ENCODE results near the gene CYLD. TPM values are rescaled to one million over a fixed set of nuclear protein-coding genes. Genes with fewer than 3 reads are reported as not detected.

The CYLD gene
- total and polyA plus RNA-seq, 10 of the 15 experiments (the other 5 are each of a cell fraction or from before 2014, with no cell fraction given), result 19.2 to 106 (median 46.1) TPM

GRCh38 chr16:50692999-50693781 is 48.7 kb upstream of the CYLD start, which contains the start of gene NOD2 (continued):
- TF ChIP-seq RAD51 (IDR thresholded peaks at IDR 0.05) (no peak), KDM1A (IDR thresholded peaks at IDR 0.05; ENCODE audit: borderline replicate concordance) (no peak), PAX5 (IDR thresholded peaks at IDR 0.05; ENCODE audit: borderline replicate concordance, low read depth, low read length) (no peak), ZBED1 (IDR thresholded peaks at IDR 0.05; ENCODE audit: borderline replicate concordance) (no peak), SRF (IDR thresholded peaks at IDR 0.05; ENCODE audit: low read depth in 2 of 2, low read length in 2 of 2) (no peak), CUX1 (IDR thresholded peaks at IDR 0.05; ENCODE audit: insufficient replicate concordance, low read depth, low read length) (no peak), POLR2AphosphoS5 (IDR thresholded peaks at IDR 0.05; ENCODE audit: low read length) (no peak), ZNF24 (IDR thresholded peaks at IDR 0.05) (no peak), MLLT1 (IDR thresholded peaks at IDR 0.05) (peak; percentile 98), NBN (IDR thresholded peaks at IDR 0.05) (peak; percentile 68), CHD1 (IDR thresholded peaks at IDR 0.05; ENCODE audit: low read depth, low read length) (no peak), CREM (IDR thresholded peaks at IDR 0.05; ENCODE audit: low read depth) (no peak), LARP7 (IDR thresholded peaks at IDR 0.05) (peak; percentile 33; the same call in 1 of the 2 replicates), IRF5 (IDR thresholded peaks at IDR 0.05; ENCODE audit: borderline replicate concordance) (no peak; the same call in 1 of the 2 replicates), NKRF (conservative IDR thresholded peaks at IDR 0.05) (peak; percentile 29; the same call in 1 of the 2 replicates), ESRRA (IDR thresholded peaks at IDR 0.05; ENCODE audit: low read length) (no peak), NFXL1 (IDR thresholded peaks at IDR 0.05; ENCODE audit: borderline replicate concordance) (no peak), HDGF (IDR thresholded peaks at IDR 0.05) (peak; percentile 93), POLR2A (IDR thresholded peaks at IDR 0.05; ENCODE audit: low read depth, low read length) (peak; percentile 54; the same call in 1 of the 2 replicates), JUNB (IDR thresholded peaks at IDR 0.05) (no peak), SUZ12 (IDR thresholded peaks at IDR 0.05; ENCODE audit: unreplicated experiment) (no peak), RELA (IDR thresholded peaks at IDR 0.05; ENCODE audit: borderline replicate concordance, partially characterized antibody) (no peak)
